IMR-90 (cell line): ENCODE results near the gene RAP1A.

ENCODE experiments used
- CEBPB ChIP-seq: IDR thresholded peaks from 2 replicates; pipeline ENCODE4 v1.6.1; 2012; ENCODE audit warnings: low read depth, low read length, improper control_type of control experiment
- ELK1 ChIP-seq: fragments of 150-350 bp; IDR thresholded peaks from 2 replicates; pipeline ENCODE4 v1.6.1; 2016; ENCODE audit warnings: low read depth, mild to moderate bottlenecking, low read length, moderate library complexity, borderline replicate concordance
- MAFK ChIP-seq: IDR thresholded peaks from 2 replicates; pipeline ENCODE4 v1.6.1; 2012; ENCODE audit warnings: low read depth, low read length, improper control_type of control experiment
- MAZ ChIP-seq: IDR thresholded peaks from 2 replicates; pipeline ENCODE4 v1.6.1; 2012; ENCODE audit warnings: low read depth, mild to moderate bottlenecking, low read length, improper control_type of control experiment, moderate library complexity, borderline replicate concordance
- MXI1 ChIP-seq: IDR thresholded peaks from 2 replicates; pipeline ENCODE4 v1.6.1; 2012; ENCODE audit warnings: low read depth, mild to moderate bottlenecking, low read length, moderate library complexity, borderline replicate concordance
- POLR2A ChIP-seq: IDR thresholded peaks from 2 replicates; pipeline ENCODE4 v1.6.1; 2012; ENCODE audit warnings: mild to moderate bottlenecking, low read depth, low read length
- RAD21 ChIP-seq: IDR thresholded peaks from 2 replicates; pipeline ENCODE4 v1.6.1; 2012; ENCODE audit warnings: low read length, improper control_type of control experiment
- RCOR1 ChIP-seq: IDR thresholded peaks from 2 replicates; pipeline ENCODE4 v1.6.1; 2012; ENCODE audit warnings: mild to moderate bottlenecking, low read length, improper control_type of control experiment; ENCODE audit not compliant: insufficient replicate concordance
- RFX5 ChIP-seq: IDR thresholded peaks from 2 replicates; pipeline ENCODE4 v1.8.0; 2012; ENCODE audit warnings: low read depth, mild to moderate bottlenecking, low read length, moderate library complexity
- TF ChIP-seq, protein P1 (sequence below): conservative IDR thresholded peaks from 2 replicates; pipeline ENCODE4 v1.5.1; 2012; ENCODE audit warnings: mild to moderate bottlenecking, low read depth, low read length, improper control_type of control experiment

DNA sequence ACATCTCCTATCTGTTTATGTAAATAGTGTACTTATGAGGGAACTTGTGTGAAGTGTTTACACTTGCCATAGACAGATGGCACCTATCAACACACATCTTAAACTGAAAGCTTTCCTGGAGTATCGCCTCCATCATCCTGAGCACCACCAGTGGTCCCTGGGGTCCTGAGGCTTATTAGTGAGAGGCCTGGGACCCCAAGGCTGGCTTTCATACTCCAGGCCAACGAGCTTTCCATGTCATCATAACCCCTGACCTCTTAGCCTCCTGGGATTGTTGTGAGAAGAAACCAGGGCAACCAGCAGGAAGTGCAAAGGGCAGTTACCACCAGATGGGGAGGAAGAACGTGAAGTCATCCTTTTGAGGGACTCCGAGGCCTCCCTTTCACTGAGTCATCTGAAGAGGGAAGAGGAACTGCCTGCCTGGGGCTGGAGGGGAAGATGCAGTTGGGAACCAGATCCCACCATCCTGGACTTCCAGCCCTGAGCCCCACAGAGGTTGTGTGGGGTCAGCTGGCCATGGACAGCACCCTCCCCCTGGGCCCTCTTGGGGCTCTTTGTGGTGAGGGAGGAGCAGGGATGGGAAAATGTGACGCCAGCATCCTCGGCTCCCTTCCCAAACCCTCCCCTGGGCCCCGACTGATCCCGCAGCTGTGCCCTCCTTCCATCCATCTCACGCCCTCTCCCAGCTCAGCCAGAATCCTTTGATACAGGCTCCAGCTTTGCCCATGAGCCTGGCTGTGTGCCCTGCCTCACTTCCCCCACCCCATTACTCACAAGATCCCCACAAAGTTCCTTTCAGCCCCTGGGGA lies 113.8 kb downstream of the RAP1A start:
- no peak for TF ChIP-seq RAD21
- TF ChIP-seq, protein P1, sequence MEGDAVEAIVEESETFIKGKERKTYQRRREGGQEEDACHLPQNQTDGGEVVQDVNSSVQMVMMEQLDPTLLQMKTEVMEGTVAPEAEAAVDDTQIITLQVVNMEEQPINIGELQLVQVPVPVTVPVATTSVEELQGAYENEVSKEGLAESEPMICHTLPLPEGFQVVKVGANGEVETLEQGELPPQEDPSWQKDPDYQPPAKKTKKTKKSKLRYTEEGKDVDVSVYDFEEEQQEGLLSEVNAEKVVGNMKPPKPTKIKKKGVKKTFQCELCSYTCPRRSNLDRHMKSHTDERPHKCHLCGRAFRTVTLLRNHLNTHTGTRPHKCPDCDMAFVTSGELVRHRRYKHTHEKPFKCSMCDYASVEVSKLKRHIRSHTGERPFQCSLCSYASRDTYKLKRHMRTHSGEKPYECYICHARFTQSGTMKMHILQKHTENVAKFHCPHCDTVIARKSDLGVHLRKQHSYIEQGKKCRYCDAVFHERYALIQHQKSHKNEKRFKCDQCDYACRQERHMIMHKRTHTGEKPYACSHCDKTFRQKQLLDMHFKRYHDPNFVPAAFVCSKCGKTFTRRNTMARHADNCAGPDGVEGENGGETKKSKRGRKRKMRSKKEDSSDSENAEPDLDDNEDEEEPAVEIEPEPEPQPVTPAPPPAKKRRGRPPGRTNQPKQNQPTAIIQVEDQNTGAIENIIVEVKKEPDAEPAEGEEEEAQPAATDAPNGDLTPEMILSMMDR, result no peak
- no peak for TF ChIP-seq MXI1
- TF ChIP-seq MAZ, result 0 out of 2 replicates have a peak, but pooled peaks have one; percentile 44
- TF ChIP-seq POLR2A, result peak; percentile 26; the same call in 1 of the 2 replicates
- no peak for TF ChIP-seq RCOR1
- TF ChIP-seq ELK1, result no peak
- no peak for TF ChIP-seq CEBPB
- no peak for TF ChIP-seq RFX5
- TF ChIP-seq MAFK, result no peak; the same call in 1 of the 2 replicates
